Measurements from ENCODE around the gene ZNF239. TPM values are rescaled to one million over a fixed set of nuclear protein-coding genes. Genes with fewer than 3 reads are reported as not detected.
"Not testable (repeated sequence)": the region's sequence is repeated elsewhere in the genome, so short reads cannot be mapped to it uniquely, and the experiment has no call there.

Gene ZNF239
- total RNA-seq, 1 donor from 2014 or later = 9.4 TPM

DNA sequence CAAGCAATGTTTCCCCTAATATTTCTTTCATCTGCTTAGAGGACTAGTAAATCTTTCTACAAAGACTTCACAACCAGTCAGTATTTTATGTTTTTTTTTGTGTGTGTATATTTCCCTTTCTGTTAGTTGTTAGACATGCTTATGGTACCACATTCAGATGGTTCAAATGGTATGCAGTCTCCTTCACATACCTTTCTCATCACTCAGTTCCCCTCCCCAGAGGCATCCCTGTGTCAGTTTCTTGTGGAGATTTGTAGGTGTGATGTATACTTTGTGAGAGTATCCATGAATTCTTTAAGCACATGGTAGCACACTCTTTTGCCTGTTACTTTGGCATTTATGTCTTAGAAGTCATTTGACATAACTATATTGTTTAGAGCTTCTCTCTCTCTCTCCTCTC lies 36.2 kb upstream of the ZNF239 start:
- TF ChIP-seq, protein P1, sequence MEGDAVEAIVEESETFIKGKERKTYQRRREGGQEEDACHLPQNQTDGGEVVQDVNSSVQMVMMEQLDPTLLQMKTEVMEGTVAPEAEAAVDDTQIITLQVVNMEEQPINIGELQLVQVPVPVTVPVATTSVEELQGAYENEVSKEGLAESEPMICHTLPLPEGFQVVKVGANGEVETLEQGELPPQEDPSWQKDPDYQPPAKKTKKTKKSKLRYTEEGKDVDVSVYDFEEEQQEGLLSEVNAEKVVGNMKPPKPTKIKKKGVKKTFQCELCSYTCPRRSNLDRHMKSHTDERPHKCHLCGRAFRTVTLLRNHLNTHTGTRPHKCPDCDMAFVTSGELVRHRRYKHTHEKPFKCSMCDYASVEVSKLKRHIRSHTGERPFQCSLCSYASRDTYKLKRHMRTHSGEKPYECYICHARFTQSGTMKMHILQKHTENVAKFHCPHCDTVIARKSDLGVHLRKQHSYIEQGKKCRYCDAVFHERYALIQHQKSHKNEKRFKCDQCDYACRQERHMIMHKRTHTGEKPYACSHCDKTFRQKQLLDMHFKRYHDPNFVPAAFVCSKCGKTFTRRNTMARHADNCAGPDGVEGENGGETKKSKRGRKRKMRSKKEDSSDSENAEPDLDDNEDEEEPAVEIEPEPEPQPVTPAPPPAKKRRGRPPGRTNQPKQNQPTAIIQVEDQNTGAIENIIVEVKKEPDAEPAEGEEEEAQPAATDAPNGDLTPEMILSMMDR (IDR thresholded peaks at IDR 0.05) = no peak
- intact Hi-C loops (cut with micrococcal nuclease) = no loop called here
- H3K4me3 Mint-ChIP-seq = no peak overlapping the region
- ATAC-seq (ENCODE audit: low read depth) = no peak
- H3K9me3 Mint-ChIP-seq = peaks cover 10% of the 10 kb centered on the region
- no peak overlapping the region for H3K27ac Mint-ChIP-seq
- H3K36me3 Mint-ChIP-seq (ENCODE audit: low read depth) = peaks cover 70% of the 10 kb centered on the region
- POLR2A ChIA-PET = no interaction called here
- CTCF ChIA-PET = no interaction called here
- no peak for DNase-seq
- no peaks in the 10 kb centered on the region for H3K27me3 Mint-ChIP-seq
- H3K4me1 Mint-ChIP-seq = peaks cover 20% of the 10 kb centered on the region

DNA sequence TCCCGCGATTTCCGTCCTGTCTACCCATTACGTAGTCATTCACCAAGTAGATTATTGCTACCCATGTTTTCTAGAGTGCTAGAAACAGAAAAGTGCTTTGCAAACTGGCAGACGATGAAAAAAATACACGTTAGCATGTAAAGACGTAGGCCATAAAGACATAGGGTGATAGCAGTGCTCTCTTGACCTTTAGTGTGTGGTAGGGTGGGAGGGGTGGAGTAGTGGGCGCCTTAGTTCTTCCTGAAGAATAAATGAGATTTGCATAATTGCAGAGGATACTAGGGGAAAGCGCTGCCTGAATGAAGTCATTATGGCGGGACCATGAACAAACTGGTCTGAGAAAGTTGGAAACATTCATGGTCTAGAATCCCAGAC lies 32.8 kb upstream of the ZNF239 start:
- ChIA-PET CTCF (no interaction called here), POLR2A (interaction anchor here (0.9 to 3.7 kb wide), 3 partner anchors 12 to 41 kb away, joined by 6 to 16 read pairs (median 6); partner anchors contain the start of genes ZNF239 and ZNF32)
- ATAC-seq (ENCODE audit: low read depth) (no peak), DNase-seq (no peak)
- no peaks in the 10 kb centered on the region for H3K9me3 Mint-ChIP-seq
- peak overlapping the region; percentile 84 for H3K4me3 Mint-ChIP-seq
- H3K27ac Mint-ChIP-seq = peak overlapping the region; percentile 30
- TF ChIP-seq, protein P1 (IDR thresholded peaks at IDR 0.05) = no peak
- H3K36me3 Mint-ChIP-seq (ENCODE audit: low read depth) = peaks cover 38% of the 10 kb centered on the region
- intact Hi-C loops (cut with micrococcal nuclease) = no loop called here
- H3K27me3 Mint-ChIP-seq = no peaks in the 10 kb centered on the region
- H3K4me1 Mint-ChIP-seq = peaks cover 20% of the 10 kb centered on the region

DNA sequence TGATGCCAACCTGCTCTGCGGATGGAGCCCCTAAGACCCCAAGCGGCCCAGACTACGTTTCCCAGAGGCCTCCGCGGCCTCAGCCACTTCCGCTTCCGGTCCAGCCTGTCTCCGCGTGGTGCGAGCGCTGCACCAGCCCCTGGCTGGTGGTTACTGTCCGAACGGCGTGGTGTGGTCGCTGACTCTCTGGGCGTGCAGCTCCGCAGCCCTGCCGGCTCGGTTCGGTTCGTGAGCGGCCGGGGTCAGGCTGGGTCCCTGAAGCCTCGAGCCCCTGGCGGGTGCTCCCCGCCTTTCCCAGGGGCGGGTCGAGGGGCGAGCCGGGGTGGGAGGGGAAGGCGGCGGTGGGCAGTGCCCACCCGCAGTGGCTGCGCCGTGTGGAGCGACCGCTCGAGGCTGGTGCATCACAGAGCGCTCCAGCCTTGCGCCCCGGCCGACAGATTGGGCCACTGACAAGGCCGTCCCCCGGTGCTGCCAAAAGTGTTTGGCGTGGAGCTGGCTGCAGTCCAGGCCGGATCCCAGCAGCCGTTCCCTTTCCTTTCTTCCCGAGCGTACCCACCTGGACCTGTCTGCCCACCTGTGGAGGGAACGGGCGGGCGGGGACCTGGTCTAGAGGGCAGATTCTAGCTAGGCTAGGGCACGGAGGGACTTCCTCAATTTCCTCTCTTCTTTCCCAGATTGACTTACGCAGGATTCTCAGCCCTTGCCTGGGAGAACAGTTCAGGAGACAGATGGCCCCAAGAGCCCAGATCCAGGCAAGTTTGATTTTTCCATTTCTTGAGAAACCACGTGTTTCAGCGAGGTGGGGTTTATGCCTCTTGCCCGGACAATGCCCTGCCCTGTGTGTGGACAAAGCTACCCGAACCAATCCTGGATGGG lies 32.1 kb upstream of the ZNF239 start, which contains the start of gene ZNF485:
Gene ZNF485 (plus strand): TSS at position 116 of the 876 bp plus-strand sequence. CDS start 613 bp downstream, at position 729.
- H3K27me3 Mint-ChIP-seq = no peaks in the 10 kb centered on the region
- POLR2A ChIA-PET = interaction anchor here (0.9 to 3.7 kb wide), 3 partner anchors 12 to 42 kb away, joined by 5 to 16 read pairs (median 6); partner anchors contain the start of genes ZNF239 and ZNF32
- peaks cover 20% of the 10 kb centered on the region for H3K4me1 Mint-ChIP-seq
- peak within 1 kb of the TSS; percentile 84 for H3K4me3 Mint-ChIP-seq
- TF ChIP-seq, protein P1 (IDR thresholded peaks at IDR 0.05) = no peak
- H3K36me3 Mint-ChIP-seq (ENCODE audit: low read depth) = peaks cover 33% of the 10 kb centered on the region
- H3K9me3 Mint-ChIP-seq = no peaks in the 10 kb centered on the region
- CTCF ChIA-PET = no interaction called here
- intact Hi-C loops (cut with micrococcal nuclease) = loop anchor here (1.0 kb wide), 4 partner anchors 11 to 1054 kb away; partner anchors contain the start of genes ZNF239 and ZNF32
- DNase-seq (peak; percentile 66), ATAC-seq (ENCODE audit: low read depth) (peak; percentile 95)
- H3K27ac Mint-ChIP-seq = peak within 1 kb of the TSS; percentile 43

DNA sequence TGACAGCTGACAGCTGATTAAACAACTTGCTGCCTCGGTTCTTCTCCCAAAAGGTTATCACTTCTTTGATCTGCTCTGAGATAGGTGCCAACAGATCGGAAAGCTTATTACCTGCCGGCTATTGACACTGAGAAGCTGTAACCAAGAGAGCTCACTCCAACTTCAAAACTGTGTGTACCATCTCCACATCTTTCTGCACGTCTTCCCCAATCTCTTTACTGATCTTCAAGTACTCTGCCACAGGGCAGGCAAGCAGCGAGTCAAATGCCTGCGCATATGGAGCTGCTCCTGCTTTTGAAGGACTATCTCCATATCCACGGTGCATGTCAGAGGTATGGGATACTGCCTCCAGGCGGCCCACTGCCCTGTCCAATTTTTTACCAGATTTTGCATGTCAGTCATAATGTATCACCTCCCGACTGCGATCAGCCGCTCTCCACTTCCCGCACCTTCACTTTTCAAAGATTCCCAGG lies 31.5 kb upstream of the ZNF239 start:
- Mint-ChIP-seq H3K4me3 (peak overlapping the region; percentile 84), H3K36me3 (ENCODE audit: low read depth) (peaks cover 28% of the 10 kb centered on the region), H3K4me1 (peaks cover 20% of the 10 kb centered on the region), H3K27me3 (no peaks in the 10 kb centered on the region), H3K9me3 (no peaks in the 10 kb centered on the region), H3K27ac (peak overlapping the region; percentile 43)
- ChIA-PET POLR2A (interaction anchor here (1.5 to 3.7 kb wide), 2 partner anchors 11 to 43 kb away, joined by 5 to 16 read pairs; partner anchors contain the start of gene ZNF32), CTCF (no interaction called here)
- DNase-seq = no peak
- no peak for ATAC-seq (ENCODE audit: low read depth)
- TF ChIP-seq, protein P1 (IDR thresholded peaks at IDR 0.05) = no peak
- intact Hi-C loops (cut with micrococcal nuclease) = loop anchor here (1.0 kb wide), 4 partner anchors 11 to 1054 kb away; partner anchors contain the start of genes ZNF239 and ZNF32

DNA sequence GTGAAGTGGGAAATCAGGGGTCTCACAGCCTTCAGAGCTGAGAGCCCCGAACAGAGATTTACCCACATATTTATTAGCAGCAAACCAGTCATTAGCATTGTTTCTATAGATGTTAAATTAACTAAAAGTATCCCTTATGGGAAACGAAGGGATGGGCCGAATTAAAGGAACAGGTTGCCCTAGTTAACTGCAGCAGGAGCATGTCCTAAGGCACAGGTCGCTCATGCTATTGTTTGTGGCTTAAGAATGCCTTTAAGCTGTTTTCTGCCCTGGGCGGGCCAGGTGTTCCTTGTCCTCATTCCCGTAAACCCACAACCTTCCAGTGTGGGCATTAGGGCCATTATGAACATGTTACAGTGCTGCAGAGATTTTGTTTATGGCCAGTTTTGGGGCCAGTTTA lies 27.2 kb upstream of the ZNF239 start:
- intact Hi-C loops (cut with micrococcal nuclease); H3K9me3 Mint-ChIP-seq; H3K36me3 Mint-ChIP-seq (ENCODE audit: low read depth); CTCF ChIA-PET; ATAC-seq (ENCODE audit: low read depth); H3K27ac Mint-ChIP-seq; POLR2A ChIA-PET; DNase-seq; H3K4me3 Mint-ChIP-seq; H3K27me3 Mint-ChIP-seq: not testable (repeated sequence)
- H3K4me1 Mint-ChIP-seq = peaks cover 11% of the 10 kb centered on the region
